GM12801 (cell line): ENCODE measurements around the gene AIFM1.

ENCODE experiments used
- TF ChIP-seq, protein P1 (sequence below): IDR thresholded peaks from one replicate; pipeline ENCODE4 v1.5.1; 2011; ENCODE audit warnings: control low read depth; ENCODE audit not compliant: insufficient read length; ENCODE audit errors: extremely low read depth

AIFM1 gene

DNA sequence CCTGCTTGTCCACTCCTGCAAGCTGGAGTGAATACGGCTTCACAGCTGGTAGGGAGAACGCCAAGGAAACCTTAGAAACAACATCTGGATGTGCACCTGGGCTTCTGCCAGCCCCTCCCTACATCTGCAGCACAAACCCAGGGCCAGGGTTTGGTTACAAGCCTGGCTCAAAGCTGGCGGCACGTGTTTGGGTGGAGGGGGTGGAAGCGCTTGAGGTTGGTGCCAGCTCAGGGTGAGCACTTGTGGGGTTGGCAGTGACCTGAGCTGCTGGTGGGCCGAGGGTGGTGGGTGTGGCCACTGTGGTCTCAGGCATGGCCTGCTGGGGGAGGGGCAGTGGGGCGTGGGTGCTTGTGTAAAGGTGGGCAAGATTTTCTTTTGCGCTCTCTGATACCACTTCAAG lies 70.9 kb downstream of the AIFM1 start:
- TF ChIP-seq, protein P1, sequence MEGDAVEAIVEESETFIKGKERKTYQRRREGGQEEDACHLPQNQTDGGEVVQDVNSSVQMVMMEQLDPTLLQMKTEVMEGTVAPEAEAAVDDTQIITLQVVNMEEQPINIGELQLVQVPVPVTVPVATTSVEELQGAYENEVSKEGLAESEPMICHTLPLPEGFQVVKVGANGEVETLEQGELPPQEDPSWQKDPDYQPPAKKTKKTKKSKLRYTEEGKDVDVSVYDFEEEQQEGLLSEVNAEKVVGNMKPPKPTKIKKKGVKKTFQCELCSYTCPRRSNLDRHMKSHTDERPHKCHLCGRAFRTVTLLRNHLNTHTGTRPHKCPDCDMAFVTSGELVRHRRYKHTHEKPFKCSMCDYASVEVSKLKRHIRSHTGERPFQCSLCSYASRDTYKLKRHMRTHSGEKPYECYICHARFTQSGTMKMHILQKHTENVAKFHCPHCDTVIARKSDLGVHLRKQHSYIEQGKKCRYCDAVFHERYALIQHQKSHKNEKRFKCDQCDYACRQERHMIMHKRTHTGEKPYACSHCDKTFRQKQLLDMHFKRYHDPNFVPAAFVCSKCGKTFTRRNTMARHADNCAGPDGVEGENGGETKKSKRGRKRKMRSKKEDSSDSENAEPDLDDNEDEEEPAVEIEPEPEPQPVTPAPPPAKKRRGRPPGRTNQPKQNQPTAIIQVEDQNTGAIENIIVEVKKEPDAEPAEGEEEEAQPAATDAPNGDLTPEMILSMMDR, result no peak

DNA sequence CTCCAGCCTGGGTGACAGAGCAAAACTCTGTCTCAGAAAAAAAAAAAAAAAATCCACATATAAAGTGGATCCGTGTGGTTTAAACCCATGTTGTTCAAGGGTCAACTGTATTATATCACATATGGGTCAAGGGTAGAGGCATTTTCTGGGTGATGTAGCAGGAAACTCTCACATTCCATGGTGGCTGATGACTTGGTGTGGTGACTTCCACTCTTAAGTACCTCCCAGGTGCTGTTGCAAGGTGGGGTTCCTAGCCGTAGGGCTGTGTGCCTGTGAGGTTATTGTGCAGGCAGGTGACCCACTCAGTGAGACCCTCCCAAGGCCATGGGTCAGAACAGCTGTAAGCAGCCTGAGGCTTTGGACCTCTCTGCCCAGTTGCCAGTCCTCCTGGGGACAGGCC lies 72.4 kb downstream of the AIFM1 start:
- TF ChIP-seq, protein P1, result no peak

DNA sequence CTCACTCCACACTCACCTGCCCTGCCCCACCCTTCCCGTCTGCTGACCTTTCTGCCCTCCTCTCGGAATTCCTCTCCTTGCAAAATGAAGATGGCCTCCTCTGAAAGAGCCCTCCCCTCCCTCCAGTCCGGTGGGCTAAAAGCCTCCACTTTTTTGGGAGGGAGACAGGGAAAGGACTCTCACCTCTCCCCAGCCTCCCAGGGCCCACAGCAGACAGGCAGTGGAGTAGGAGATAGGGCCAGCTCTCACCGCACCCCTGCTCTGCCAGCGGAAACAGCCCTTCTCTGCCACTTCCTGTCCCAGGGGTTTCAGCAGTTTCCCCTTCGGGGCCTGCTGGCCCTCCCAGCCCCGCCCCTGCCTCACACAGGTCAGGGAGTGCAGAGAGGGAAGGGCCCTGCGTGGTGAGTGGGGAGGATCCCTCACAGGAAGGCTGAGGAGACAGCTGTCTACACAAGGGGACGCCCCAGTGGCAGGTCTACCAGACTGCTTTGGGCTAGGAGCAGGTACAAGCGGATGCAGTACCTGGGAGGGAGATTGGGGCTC lies 73.6 kb downstream of the AIFM1 start:
- TF ChIP-seq, protein P1, result no peak

DNA sequence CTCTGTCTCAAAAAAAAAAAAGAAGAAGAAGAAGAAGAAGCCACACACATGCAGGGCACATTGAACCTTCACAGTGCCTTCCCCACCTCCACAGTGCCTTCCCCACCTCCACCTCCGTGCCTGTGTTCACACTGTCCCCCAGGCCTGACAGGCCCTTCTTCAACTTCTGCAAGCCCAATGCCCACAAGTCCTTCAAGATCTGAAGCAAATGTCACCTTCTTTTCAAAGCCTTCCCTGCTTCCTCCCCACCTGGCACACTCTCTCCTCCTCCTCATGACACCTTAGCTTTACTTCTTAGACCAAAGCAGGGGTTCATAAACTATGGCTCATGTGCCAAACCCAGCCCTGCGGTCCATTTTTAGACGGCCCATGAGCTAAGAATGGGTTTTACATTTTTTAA lies 75.3 kb downstream of the AIFM1 start:
- TF ChIP-seq, protein P1, result no peak

DNA sequence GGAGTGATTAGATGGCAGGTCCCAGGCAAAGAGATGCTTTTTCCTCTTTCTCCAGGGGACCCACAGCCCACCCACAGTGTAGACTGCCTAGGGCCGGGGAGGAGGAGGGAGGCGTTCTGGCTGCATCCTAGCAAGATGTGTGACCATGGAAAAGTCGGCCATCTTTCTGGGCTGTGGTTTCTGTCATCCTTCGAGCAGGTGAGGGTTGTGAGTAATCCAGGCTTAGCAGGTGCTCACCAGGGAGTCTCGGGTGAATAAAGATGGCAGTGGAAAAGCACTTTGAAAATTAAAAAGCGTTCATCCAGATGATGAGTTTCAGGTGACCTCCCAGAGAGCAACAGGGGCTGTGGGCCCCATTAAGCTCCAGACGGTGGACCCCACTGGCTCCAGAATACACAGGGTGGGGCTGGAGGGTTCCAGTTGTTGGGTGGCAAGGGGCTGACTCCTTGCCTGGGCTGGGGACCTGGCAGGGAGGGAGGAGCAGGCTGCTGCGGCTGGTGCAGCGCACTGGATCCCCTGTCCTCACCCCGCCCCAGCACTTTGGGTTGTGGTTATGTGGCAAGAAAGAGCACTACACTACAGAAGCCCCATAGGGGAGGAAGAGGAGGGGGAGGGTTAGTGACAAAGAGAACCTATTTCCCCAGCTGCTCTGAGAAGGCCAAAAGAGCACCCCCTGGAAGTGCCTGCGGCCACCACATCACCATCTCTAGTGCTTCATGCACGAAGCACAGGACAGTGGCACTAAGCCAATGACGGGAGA lies 79.0 kb downstream of the AIFM1 start:
- TF ChIP-seq, protein P1, result no peak

DNA sequence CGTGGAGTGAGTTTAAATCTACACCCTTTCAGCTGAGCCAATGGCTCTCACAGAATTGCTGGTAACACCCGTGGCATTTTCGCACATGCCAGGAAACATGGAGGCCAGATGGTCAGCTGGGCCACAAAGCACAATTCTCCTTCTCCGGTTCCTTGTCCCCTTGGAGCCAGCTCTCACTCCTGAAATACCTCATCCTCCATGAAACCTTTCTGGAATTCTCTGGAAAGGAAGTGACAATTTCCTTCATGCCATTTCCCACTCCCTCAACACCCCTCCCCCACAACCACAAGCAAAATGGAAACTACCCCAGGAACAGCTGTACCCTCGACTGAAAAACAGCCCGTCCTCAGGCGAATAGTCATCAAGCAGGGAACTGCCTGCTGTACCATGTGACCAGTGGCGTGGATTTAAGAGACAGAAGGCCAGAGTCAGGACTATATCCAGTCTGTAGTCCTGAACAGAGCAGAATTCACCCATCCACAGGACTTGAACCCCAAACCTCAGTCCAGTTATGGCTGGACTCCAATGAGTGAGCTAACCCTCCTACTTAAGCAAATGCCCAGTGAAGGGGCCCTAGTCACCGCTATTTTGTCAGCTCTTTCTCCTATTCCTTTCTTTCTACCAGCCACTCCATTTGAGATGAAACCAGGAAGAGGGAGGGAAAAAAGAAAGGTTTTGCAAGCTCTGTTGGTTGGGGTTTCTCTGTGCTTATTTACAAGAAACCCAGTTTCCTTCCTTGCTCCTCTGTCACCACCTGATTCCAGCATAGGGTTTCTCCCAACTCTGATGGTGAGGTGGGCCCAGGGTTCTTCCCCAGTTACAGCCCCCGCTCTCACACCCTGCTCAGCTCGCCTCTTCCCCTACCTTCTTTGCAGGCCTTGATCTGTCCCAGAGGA lies 79.8 kb downstream of the AIFM1 start:
- TF ChIP-seq, protein P1, result no peak

DNA sequence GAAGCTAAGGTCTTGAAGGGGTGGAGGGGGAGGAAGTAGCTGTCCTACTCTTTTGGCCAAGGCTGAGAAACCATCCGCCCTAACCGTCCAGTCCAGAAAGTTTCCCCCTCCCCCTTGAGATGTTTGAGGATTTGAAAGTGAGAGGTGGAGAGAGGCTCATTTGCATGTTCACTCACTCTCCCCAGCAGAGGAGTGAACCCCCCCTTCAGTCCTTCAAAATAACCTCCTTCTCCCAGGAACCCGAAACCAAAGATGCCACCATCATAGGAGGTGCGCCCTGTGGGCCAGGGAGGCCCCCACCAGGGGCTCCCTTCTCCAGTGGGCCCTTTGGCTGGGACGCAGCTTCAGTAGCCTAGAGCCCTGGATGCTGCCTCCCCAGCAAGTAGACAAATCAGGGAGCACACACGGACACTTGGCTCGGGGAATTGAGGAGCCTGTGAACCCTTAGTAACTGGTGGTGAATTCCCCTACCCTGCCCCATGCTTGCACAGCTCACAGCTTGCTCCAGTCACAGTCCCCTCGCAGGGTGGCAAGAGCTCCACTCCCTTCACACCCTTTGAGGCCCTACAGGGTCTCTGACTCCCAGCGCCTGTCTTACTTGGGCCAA lies 80.9 kb downstream of the AIFM1 start:
- TF ChIP-seq, protein P1, result no peak
